Measurements from ENCODE around the gene OOSP3. TPM values are rescaled to one million over a fixed set of nuclear protein-coding genes. Genes with fewer than 3 reads are reported as not detected.

Gene OOSP3
- polyA plus RNA-seq, 1 donor from 2014 or later, result not detected

DNA sequence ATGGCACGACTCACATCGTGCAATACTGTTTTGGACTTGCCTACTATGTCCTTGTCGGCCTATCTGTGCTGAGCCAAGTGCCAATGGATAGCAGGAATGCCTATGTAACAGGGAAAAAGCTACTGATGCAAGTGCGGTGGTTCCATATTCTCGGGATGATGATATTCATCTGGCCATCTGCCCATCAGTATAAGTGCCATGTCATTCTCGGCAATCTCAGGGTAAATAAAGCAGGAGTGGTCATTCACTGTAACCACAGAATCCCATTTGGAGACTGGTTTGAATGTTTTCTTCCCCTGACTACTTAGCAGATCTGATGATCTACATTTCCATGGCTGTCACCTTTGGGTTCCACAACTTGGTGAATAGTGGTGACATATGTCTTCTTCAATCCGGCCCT lies 20.1 kb downstream of the OOSP3 start:
- Histone ChIP-seq H3K4me3 (ENCODE audit: low read length) (no peak overlapping the region), H3K36me3 (ENCODE audit: insufficient read depth, low read length) (no peaks in the 10 kb centered on the region), H3K27ac (ENCODE audit: low read length) (no peak overlapping the region), H3K9me2 (ENCODE audit: insufficient read depth, low read length) (no peaks in the 10 kb centered on the region), H2AFZ (ENCODE audit: low read depth, low read length) (no peak overlapping the region), H3F3A (ENCODE audit: insufficient read depth, low read length, poor library complexity, severe bottlenecking) (no peaks in the 10 kb centered on the region), H4K20me1 (ENCODE audit: insufficient read depth) (no peaks in the 10 kb centered on the region), H3K4me2 (ENCODE audit: low read length) (no peak overlapping the region), H3K9me3 (ENCODE audit: low read length) (no peaks in the 10 kb centered on the region), H3K79me2 (replicated peaks; ENCODE audit: insufficient read depth, low read length) (no peaks in the 10 kb centered on the region), H3K9ac (ENCODE audit: low read length) (no peak overlapping the region), H3K27me3 (ENCODE audit: insufficient read depth, low read depth, low read length) (no peaks in the 10 kb centered on the region)
- TF ChIP-seq POLR2AphosphoS5 (IDR thresholded peaks at IDR 0.05) (no peak), CTCF (IDR thresholded peaks at IDR 0.05; ENCODE audit: poor library complexity, severe bottlenecking) (no peak), TAF1 (IDR thresholded peaks at IDR 0.05; ENCODE audit: low read depth) (no peak), EP300 (conservative IDR thresholded peaks at IDR 0.05; ENCODE audit: poor library complexity, severe bottlenecking) (no peak), SMC3 (conservative IDR thresholded peaks at IDR 0.05; ENCODE audit: poor library complexity) (no peak), RAD21 (conservative IDR thresholded peaks at IDR 0.05) (no peak), MXI1 (conservative IDR thresholded peaks at IDR 0.05; ENCODE audit: poor library complexity, severe bottlenecking) (no peak), EZH2 (IDR thresholded peaks at IDR 0.05; ENCODE audit: borderline replicate concordance, insufficient read depth, low read length, poor library complexity, severe bottlenecking) (no peak)
- TF ChIP-seq, protein P1, sequence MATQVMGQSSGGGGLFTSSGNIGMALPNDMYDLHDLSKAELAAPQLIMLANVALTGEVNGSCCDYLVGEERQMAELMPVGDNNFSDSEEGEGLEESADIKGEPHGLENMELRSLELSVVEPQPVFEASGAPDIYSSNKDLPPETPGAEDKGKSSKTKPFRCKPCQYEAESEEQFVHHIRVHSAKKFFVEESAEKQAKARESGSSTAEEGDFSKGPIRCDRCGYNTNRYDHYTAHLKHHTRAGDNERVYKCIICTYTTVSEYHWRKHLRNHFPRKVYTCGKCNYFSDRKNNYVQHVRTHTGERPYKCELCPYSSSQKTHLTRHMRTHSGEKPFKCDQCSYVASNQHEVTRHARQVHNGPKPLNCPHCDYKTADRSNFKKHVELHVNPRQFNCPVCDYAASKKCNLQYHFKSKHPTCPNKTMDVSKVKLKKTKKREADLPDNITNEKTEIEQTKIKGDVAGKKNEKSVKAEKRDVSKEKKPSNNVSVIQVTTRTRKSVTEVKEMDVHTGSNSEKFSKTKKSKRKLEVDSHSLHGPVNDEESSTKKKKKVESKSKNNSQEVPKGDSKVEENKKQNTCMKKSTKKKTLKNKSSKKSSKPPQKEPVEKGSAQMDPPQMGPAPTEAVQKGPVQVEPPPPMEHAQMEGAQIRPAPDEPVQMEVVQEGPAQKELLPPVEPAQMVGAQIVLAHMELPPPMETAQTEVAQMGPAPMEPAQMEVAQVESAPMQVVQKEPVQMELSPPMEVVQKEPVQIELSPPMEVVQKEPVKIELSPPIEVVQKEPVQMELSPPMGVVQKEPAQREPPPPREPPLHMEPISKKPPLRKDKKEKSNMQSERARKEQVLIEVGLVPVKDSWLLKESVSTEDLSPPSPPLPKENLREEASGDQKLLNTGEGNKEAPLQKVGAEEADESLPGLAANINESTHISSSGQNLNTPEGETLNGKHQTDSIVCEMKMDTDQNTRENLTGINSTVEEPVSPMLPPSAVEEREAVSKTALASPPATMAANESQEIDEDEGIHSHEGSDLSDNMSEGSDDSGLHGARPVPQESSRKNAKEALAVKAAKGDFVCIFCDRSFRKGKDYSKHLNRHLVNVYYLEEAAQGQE (IDR thresholded peaks at IDR 0.05; ENCODE audit: borderline replicate concordance), result no peak

DNA sequence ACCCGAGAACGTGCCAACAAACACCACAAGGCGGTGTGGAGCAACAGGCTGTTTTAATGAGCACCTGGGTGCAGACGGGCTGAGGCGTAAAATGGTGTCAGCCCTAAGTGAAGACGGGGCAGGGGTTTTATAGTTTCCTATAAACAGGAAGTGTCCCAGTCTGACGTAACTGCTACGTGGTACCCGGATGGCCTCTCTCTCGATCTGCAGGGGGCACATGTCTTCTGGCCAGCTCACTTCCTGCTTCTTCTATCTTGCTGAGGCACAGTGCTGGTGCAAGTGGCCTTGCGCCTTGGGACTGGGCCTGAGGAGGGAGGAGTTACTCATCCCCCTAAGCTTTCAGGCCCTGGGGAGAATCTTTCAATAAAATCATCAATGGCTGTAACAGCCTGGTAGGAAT lies 20.9 kb downstream of the OOSP3 start:
- H3F3A ChIP-seq (ENCODE audit: insufficient read depth, low read length, poor library complexity, severe bottlenecking), result no peaks in the 10 kb centered on the region
- no peak overlapping the region for H3K4me3 ChIP-seq (ENCODE audit: low read length)
- no peaks in the 10 kb centered on the region for H4K20me1 ChIP-seq (ENCODE audit: insufficient read depth)
- no peak overlapping the region for H3K27ac ChIP-seq (ENCODE audit: low read length)
- no peak overlapping the region for H3K9ac ChIP-seq (ENCODE audit: low read length)
- no peaks in the 10 kb centered on the region for H3K79me2 ChIP-seq (replicated peaks; ENCODE audit: insufficient read depth, low read length)
- no peaks in the 10 kb centered on the region for H3K36me3 ChIP-seq (ENCODE audit: insufficient read depth, low read length)
- no peaks in the 10 kb centered on the region for H3K27me3 ChIP-seq (ENCODE audit: insufficient read depth, low read depth, low read length)
- H3K9me3 ChIP-seq (ENCODE audit: low read length), result no peaks in the 10 kb centered on the region
- H2AFZ ChIP-seq (ENCODE audit: low read depth, low read length), result no peak overlapping the region
- no peak overlapping the region for H3K4me2 ChIP-seq (ENCODE audit: low read length)
- H3K9me2 ChIP-seq (ENCODE audit: insufficient read depth, low read length), result no peaks in the 10 kb centered on the region
- no peak for TF ChIP-seq CTCF (IDR thresholded peaks at IDR 0.05; ENCODE audit: poor library complexity, severe bottlenecking)
- TF ChIP-seq EZH2 (IDR thresholded peaks at IDR 0.05; ENCODE audit: borderline replicate concordance, insufficient read depth, low read length, poor library complexity, severe bottlenecking), result no peak
- TF ChIP-seq MXI1 (conservative IDR thresholded peaks at IDR 0.05; ENCODE audit: poor library complexity, severe bottlenecking), result no peak
